ENCODE measurements around the gene SYPL1.

DNA sequence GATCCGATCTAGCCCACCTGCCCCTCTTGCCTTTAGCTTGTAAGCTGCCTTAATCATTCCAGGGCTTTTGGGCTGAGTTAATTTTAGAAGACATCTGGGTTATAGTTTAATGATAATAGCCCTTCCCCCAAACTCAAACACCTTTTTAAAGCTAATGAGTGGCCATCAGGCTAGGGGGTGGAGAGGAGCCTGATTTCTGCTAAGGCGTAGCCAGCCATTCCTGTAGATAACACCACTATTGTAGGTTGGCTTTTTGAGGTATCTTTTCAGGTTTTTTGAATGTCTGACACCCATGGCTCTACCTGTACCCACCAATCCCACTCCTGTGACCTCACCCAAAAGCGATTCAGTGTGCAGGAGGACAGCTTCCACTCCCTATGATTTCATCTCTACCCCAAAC, 7.6 kb upstream of the SYPL1 start:
- TF ChIP-seq, protein P1, sequence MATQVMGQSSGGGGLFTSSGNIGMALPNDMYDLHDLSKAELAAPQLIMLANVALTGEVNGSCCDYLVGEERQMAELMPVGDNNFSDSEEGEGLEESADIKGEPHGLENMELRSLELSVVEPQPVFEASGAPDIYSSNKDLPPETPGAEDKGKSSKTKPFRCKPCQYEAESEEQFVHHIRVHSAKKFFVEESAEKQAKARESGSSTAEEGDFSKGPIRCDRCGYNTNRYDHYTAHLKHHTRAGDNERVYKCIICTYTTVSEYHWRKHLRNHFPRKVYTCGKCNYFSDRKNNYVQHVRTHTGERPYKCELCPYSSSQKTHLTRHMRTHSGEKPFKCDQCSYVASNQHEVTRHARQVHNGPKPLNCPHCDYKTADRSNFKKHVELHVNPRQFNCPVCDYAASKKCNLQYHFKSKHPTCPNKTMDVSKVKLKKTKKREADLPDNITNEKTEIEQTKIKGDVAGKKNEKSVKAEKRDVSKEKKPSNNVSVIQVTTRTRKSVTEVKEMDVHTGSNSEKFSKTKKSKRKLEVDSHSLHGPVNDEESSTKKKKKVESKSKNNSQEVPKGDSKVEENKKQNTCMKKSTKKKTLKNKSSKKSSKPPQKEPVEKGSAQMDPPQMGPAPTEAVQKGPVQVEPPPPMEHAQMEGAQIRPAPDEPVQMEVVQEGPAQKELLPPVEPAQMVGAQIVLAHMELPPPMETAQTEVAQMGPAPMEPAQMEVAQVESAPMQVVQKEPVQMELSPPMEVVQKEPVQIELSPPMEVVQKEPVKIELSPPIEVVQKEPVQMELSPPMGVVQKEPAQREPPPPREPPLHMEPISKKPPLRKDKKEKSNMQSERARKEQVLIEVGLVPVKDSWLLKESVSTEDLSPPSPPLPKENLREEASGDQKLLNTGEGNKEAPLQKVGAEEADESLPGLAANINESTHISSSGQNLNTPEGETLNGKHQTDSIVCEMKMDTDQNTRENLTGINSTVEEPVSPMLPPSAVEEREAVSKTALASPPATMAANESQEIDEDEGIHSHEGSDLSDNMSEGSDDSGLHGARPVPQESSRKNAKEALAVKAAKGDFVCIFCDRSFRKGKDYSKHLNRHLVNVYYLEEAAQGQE (IDR thresholded peaks at IDR 0.05; ENCODE audit: low read depth): no peak
- TF ChIP-seq, protein P2, sequence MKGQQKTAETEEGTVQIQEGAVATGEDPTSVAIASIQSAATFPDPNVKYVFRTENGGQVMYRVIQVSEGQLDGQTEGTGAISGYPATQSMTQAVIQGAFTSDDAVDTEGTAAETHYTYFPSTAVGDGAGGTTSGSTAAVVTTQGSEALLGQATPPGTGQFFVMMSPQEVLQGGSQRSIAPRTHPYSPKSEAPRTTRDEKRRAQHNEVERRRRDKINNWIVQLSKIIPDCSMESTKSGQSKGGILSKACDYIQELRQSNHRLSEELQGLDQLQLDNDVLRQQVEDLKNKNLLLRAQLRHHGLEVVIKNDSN (IDR thresholded peaks at IDR 0.05): no peak
- TF ChIP-seq EP300 (IDR thresholded peaks at IDR 0.05; ENCODE audit: borderline replicate concordance) (no peak), RAD21 (IDR thresholded peaks at IDR 0.05; ENCODE audit: low read depth) (no peak), CREB1 (IDR thresholded peaks at IDR 0.05; ENCODE audit: low read depth) (no peak), EGR1 (IDR thresholded peaks at IDR 0.05) (no peak)

Measured in Ishikawa (cell line).